ENCODE data around the gene PITRM1.

Gene PITRM1

GRCh38 chr10:3166496-3167290 is 5.9 kb downstream of the PITRM1 start:
- no peak for DNase-seq (ENCODE audit: low spot score)

- DNase-seq (ENCODE audit: low spot score) = no peak
Measured at GRCh38 chr10:3165196-3165595, 7.4 kb downstream of the PITRM1 start.

GRCh38 chr10:3163879-3164278 is 8.7 kb downstream of the PITRM1 start:
- DNase-seq (ENCODE audit: low spot score) = no peak

- DNase-seq (ENCODE audit: low spot score) = no peak
Measured at GRCh38 chr10:3162533-3162932, 10.0 kb downstream of the PITRM1 start.

- DNase-seq (ENCODE audit: low spot score) = no peak
Measured at GRCh38 chr10:3159152-3159551, 13.4 kb downstream of the PITRM1 start.

GRCh38 chr10:3154666-3155065 is 17.9 kb downstream of the PITRM1 start:
- DNase-seq (ENCODE audit: low spot score) = no peak

- no peak for DNase-seq (ENCODE audit: low spot score)
Measured at GRCh38 chr10:3152566-3152935, 20.0 kb downstream of the PITRM1 start.

- no peak for DNase-seq (ENCODE audit: low spot score)
Measured at GRCh38 chr10:3151889-3152565, 20.6 kb downstream of the PITRM1 start.

GRCh38 chr10:3150961-3151360 is 21.6 kb downstream of the PITRM1 start:
- no peak for DNase-seq (ENCODE audit: low spot score)

- DNase-seq (ENCODE audit: low spot score) = no peak
Measured at GRCh38 chr10:3150366-3150765, 22.2 kb downstream of the PITRM1 start.

GRCh38 chr10:3149918-3150317 is 22.7 kb downstream of the PITRM1 start:
- DNase-seq (ENCODE audit: low spot score) = no peak

GRCh38 chr10:3148994-3149393 is 23.6 kb downstream of the PITRM1 start:
- no peak for DNase-seq (ENCODE audit: low spot score)

- no peak for DNase-seq (ENCODE audit: low spot score)
Measured at GRCh38 chr10:3148041-3148440, 24.5 kb downstream of the PITRM1 start.

GRCh38 chr10:3147117-3147820 is 25.3 kb downstream of the PITRM1 start:
- no peak for DNase-seq (ENCODE audit: low spot score)

GRCh38 chr10:3146289-3146688 is 26.3 kb downstream of the PITRM1 start:
- no peak for DNase-seq (ENCODE audit: low spot score)

- no peak for DNase-seq (ENCODE audit: low spot score)
Measured at GRCh38 chr10:3145366-3145765, 27.2 kb downstream of the PITRM1 start.

GRCh38 chr10:3143791-3144434 is 28.7 kb downstream of the PITRM1 start:
- no peak for DNase-seq (ENCODE audit: low spot score)

GRCh38 chr10:3143366-3143765 is 29.2 kb downstream of the PITRM1 start:
- DNase-seq (ENCODE audit: low spot score) = no peak

- no peak for DNase-seq (ENCODE audit: low spot score)
Measured at GRCh38 chr10:3142146-3142875, 30.3 kb downstream of the PITRM1 start.

- DNase-seq (ENCODE audit: low spot score) = no peak
Measured at GRCh38 chr10:3141351-3142005, 31.1 kb downstream of the PITRM1 start.

- no peak for DNase-seq (ENCODE audit: low spot score)
Measured at GRCh38 chr10:3140280-3140679, 32.3 kb downstream of the PITRM1 start.
